Stimulated activated CD4-positive, alpha-beta T cell treated with anti-CD3 and anti-CD28 coated beads, Interleukin-15, amount 100 ng/mL, for 48 hours (primary cell): ENCODE results near the gene SLC16A1.
"Not testable (repeated sequence)": the region's sequence is repeated elsewhere in the genome, so short reads cannot be mapped to it uniquely, and the experiment has no call there.

Experiments
- DNase-seq, 2 donors: peaks; one replicate each; pipeline ENCODE4 v3.0.0-alpha.2; 2020; ENCODE audit warnings: low read depth in 2 of 2

The SLC16A1 gene

DNA sequence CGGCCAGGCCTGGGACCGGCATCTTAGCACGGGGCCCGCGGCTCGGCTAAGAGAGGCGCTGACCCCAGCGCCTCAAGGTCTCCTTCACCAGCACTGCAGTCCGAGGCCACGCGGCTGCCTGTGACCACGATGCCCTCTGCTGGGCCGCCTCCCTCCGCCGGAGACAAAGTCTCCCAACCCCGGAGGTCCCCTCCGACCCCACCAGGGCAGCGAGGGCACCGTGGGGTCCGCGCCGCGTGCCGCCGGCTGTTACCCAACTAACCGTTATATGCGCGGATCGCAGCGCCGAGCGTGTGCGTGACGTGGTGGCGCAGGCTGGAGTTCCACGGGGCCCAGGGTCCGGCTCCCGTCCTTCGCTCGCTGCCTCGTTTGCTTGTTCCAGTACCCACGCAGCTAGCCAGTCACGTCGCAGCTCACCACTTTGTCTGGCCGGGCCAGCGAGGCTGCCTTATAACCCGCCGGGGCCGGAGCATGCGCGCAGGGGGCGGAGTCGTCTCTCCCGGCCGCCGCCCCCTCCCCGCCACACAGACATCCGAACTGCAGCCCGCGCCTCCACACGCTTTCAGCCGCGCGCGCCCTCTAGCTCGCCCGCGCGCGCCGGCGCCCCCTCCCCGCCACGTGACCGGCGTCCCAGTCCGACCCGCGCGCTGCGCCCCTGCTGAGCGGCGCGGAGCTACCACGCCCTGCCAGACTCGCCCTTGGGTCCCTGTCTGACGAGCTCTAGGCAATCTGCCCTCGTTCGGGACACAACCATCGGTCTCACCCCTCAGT is at the start of gene SLC16A1:
Gene SLC16A1, minus strand, starts transcription at position 424 of the 771 bp plus-strand sequence. CDS start 26,888 bp downstream, outside the sequence.
- DNase-seq: peak; percentile 86 to 90

DNA sequence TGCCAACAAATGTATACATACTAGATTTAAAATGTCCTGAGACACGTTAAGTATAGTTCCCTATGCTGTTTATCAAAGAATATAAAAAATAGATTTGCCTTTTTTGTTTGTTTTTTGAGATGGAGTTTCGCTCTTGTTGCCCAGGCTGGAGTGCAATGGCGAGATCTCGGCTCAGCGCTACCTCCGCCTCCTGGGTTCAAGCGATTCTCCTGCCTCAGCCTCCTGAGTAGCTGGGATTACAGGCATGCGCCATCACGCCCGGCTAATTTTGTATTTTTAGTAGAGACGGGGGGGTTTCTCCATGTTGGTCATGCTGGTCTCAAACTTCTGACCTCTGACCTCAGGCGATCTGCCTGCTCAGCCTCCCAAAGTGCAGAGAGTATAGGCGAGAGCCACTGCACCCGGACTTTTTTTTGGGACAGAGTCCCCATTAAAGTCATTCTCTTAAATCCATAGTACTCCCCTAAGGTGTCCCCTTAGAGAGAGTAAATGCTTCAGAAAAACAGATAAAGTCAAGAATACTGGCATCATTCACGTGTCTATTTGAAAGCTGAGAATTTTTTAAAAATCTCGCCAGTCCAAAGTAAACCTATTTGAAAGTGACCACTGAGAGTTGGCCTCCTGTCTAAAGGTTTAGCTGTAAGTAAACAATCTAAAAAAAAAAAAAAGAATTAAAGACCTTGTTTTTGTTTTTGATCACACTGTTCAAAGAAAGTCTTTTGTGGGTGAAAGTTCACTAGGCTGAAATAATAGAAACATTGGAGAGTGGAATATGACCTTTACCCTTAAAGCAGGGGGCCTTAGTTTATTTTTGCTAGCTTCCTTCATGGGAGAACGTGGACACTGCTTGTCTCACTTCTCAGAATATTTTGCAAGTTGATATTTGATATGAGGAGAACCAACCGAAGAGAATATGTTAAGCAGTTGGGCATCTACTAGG is 48.0 kb upstream of the SLC16A1 start:
- no peak for DNase-seq

GRCh38 chr1:113002297-113002696 is 46.3 kb upstream of the SLC16A1 start:
- DNase-seq: no peak

DNA sequence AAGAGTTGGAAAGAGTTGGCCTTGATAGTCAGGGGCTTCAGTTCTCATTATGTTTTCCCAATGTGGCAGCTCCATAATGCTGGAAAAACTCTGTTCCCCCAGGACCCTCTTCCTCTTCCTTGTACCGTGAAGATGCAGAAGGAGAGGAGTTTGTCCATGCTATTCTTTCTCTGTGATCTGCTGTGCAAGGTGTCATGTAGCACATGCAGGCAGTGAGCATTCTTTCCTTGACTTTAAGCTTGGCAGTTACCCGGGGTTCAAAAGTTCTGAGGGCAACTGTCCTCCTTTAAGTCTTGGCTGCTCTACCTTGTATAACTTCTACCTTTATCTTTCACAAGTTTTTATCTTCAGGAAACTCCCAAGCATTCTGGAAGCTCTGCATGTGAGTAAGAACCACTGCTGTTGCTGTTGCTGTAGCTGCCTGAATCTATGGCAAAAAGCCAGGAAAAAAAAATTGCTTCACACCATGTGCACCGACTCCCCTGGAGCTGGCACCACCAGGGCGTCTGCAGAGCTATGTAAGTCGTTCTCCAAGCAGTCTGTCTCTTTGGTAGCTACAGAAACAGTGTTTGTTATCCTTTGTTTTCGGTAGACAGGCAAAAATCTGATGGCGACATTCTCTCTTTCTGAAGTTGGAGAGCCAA is 42.7 kb upstream of the SLC16A1 start:
- DNase-seq: no peak

GRCh38 chr1:112997781-112998180 is 41.8 kb upstream of the SLC16A1 start:
- no peak for DNase-seq

DNA sequence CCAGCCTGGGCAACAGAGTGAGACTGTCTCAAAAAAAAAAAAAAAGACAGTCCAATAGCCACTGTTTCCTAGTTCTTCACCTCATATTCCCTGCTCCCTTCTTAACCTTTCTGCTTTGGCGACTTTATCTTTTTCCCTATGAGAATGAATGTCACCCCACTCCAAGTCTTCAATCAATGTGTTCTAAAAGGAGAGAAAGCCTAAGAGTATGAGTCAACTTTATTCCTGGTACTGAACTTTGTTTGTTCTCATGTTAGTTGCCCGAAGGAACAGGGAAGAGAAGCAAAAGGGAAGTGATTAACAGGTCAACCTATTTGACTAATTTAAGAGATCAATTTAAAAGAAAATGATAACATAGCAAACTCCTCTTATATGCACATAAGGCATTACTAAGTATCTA is 39.9 kb upstream of the SLC16A1 start:
- no peak for DNase-seq

DNA sequence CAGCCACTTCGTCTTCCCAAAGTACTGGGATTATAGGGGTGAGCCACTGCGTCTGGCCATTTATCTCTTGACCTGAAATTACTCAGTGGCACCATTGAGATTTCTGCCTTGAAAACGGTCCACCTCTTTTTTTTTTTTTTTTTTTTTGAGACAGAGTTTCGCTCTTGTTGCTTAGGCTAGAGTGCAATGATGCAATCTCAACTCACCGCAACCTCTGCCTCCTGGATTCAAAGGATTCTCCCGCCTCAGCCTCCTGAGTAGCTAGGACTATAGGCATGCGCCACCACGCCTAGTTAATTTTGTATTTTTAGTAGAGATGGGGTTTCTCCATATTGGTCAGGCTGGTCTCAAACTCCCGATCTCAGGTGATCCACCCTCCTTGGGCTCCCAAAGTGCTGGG is 39.0 kb upstream of the SLC16A1 start:
- DNase-seq: not testable (repeated sequence)

GRCh38 chr1:112992780-112993179 is 36.8 kb upstream of the SLC16A1 start:
- DNase-seq: no peak

DNA sequence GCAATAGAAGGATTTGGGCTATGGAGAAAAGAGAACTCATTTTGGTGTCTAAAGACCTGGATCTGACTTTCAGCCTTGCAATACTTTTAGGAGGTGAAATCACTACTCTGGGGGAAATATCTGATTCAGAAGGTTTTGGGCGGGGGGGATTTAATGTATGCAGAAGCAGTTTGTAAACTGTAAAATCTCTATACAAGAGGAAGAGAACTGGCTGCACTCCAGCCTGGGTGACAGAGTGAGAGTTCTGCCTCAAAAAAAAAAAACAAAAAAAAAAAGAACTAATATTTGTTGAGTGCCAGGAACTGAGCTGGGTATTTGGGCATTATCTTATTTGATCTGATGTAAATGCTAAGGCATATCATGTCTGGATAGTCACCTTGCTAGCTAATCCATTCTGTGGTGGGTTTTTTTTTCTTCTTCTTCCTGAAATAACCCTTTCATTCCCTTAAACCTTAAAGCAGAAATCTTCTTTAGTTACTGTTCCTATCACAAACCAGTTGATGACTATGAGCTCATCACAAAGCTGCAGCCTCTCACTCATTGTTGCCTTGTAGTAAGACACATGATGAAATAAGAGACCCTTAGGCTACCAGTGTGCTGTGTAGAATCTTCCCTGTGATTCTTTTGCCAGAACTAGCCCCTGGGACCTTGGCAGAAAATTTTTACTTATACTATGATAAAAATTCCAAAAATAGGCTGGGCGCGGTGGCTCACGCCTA is 35.6 kb upstream of the SLC16A1 start:
- no peak for DNase-seq

DNA sequence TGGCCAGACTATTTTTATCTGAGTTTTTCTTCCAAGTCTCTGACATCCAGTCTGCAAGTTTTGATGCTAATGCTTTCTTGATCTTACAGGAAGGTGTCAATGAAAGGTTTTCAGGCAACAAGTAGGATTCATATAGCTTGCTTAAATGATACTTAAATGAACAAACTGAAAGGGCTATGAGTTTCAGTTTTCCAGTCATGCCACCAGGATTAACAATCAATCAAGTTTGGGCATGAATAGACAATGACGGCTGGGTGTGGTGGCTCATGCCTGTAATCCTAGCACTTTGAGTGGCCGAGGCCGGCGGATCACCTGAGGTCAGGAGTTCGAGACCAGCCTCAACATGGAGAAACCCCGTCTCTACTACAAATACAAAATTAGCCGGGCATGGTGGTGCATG is 34.3 kb upstream of the SLC16A1 start:
- DNase-seq: no peak

DNA sequence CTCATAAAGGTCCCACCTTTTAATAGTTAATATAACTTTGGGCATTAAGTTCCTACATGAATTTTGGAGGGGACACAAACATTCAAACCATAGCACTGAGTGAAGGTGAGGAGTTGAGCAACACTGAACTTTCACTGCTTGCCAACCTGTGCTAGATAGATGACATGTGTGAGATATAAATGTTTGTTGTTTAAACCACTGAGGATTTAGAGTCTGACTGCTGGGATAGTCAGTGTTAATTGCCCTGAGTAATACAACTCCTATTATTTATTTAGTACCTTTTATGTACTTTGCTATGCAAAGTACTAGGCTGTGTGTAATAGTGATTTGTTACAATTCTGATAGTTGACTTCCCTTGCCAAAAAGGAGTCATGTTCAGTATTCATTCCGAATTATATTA is 32.4 kb upstream of the SLC16A1 start:
- DNase-seq: no peak

GRCh38 chr1:112985123-112985522 is 29.1 kb upstream of the SLC16A1 start:
- no peak for DNase-seq

DNA sequence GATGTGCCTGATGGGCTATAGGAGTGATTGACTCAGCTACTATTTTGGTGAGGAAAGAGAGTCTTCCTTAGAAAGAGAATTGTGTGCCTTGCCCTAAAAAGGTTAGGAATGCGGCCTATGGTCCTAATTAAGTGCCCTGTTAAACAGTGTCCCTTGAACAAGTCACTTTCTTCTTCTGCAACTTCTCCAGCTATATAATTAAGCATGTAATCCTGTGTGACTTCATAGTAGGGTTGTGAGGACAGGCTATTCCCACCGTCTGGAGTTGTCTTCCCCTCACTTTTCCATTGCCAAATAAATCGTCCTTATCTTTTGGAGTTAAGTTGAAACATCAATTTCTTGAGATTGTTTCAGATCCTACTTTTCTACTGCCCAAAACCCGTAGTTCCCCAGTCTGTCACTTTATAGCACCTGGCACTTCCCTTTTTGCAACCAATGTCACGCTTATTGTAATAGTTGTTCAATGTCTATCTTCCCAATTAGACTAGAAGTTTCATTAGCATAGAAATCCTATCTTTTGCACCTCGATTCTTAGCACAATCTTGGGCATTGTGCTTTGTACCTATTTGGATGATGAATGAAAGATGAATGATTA is 27.6 kb upstream of the SLC16A1 start:
- no peak for DNase-seq

DNA sequence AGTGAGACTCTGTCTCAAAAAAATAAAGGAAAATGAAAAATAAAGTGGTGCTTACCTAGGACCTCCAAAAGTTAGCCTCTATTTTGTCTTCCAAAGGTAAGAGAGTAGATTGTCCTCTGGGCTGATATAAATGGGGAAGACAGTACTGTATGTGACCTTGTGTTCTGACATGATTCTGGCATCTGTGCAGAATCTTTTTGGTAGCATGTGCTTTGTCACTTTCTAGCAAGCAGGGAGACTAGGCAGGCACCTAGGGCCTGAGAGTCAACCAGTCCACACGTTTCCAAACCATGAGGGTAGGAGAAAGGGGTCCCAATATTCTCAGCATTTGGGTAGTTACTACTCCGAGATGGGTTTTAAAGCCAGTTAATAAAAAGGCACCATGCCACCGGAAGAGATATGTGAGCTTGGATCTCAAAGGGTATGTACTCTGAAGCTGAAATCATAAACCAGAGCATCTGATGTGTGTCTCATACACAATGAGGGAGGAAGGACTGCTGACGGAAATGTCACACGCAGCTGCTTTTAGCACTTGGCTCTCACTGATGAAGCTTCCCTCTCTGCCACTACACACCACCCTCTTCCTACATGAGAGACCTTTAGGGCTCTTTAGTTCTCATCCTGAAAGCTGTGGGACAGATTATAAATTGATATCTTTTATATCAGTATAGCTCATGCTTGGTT is 27.0 kb upstream of the SLC16A1 start:
- DNase-seq: no peak

DNA sequence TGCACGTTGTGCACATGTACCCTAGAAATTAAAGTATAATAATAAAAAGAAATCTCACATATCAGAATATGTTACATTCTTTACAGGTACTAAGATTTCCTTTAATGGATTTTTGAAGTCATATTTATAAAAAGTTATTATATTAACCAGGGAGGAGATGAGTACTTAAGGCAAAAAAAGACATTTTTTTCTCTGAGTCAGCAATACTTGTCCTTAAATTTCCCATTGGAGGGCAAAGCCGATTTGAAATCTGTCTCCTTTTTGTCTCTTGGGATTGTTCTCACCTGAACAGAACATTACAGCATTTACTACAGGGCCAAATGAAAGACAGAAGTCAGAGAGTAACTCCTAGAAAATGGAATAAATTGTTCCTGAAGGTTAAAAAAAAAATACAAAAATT is 26.3 kb upstream of the SLC16A1 start:
- DNase-seq: no peak

DNA sequence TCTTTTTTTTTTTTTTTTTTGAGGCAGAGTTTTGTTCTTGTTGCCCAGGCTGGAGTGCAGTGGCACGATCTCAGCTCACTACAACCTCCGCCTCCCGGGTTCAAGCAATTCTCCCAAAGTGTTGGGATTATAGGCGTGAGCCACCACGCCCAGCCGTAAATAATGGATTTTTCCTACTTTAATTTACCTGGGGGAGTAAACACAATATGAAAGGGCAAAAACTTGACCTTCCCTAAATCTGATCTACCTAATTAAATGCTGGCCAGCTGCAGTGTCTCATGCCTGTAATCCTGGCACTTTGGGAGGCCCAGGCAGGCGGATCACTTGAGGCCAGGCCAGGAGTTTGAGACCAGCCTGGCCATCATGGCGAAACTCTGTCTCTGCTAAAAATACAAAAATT is 25.8 kb upstream of the SLC16A1 start:
- DNase-seq: not testable (repeated sequence)

GRCh38 chr1:112981426-112981825 is 25.4 kb upstream of the SLC16A1 start:
- DNase-seq: no peak

DNA sequence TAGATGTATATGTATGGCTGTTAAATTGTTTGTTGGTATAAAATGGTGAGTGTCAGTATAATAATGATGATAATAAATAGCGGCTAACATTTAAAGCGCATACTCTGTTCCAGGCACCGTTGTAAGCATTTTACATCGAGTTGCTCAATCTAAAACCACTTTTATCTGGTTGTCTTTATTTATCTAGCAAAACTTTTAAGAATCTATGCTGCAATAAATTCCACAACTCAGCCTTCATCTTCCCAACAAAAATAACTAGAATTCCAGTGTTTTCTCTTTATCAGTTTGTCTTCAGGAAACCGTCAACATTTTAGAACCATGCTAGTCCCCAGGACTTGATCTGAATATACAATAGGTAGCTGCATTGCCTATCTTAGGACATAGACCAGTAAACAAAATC is 19.3 kb upstream of the SLC16A1 start:
- DNase-seq: no peak

- no peak for DNase-seq
Measured at GRCh38 chr1:112974646-112975045, 18.6 kb upstream of the SLC16A1 start.

GRCh38 chr1:112973788-112974187 is 17.8 kb upstream of the SLC16A1 start:
- DNase-seq: no peak

- DNase-seq: no peak
Measured at GRCh38 chr1:112971006-112971405, 15.0 kb upstream of the SLC16A1 start.
